Fibroblast of mammary gland (primary cell): ENCODE measurements around the gene CYP2A13.
"Not testable (repeated sequence)": the region's sequence is repeated elsewhere in the genome, so short reads cannot be mapped to it uniquely, and the experiment has no call there.

Source experiments
- DNase-seq: peaks from one replicate; pipeline ENCODE4 v3.0.0-alpha.2; 2010; ENCODE audit warnings: low read depth
- H3K4me3 ChIP-seq: 2 replicates; pipeline ENCODE4 v1.5.1; 2011; ENCODE audit warnings: low read depth, mild to moderate bottlenecking, low read length, moderate library complexity; ENCODE audit not compliant: control insufficient read depth
- TF ChIP-seq, protein P1 (sequence below): conservative IDR thresholded peaks from 2 replicates; pipeline ENCODE4 v1.5.1; 2011; ENCODE audit warnings: low read depth, low read length, inconsistent platforms; ENCODE audit not compliant: control insufficient read depth, insufficient read depth

The CYP2A13 gene

DNA sequence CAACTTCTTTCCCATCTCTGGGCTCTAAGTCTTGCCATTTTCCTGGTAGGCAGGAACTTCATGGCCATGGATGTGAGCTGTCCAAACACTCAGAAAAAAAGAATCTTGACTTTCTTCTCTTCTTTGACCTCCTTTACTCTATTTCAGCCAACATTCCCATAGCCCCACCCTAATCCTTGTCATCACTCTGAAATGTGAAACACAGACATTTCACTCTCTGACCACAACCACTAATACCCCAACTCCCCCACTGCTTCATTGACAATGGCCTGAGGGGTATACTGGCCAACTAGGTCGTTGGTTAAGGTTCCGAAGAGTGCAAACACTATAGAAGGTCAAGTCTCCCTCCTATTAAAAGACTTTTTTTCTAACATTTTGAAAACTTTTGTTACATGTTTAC is 4.7 kb upstream of the CYP2A13 start:
- DNase-seq: no peak
- TF ChIP-seq, protein P1, sequence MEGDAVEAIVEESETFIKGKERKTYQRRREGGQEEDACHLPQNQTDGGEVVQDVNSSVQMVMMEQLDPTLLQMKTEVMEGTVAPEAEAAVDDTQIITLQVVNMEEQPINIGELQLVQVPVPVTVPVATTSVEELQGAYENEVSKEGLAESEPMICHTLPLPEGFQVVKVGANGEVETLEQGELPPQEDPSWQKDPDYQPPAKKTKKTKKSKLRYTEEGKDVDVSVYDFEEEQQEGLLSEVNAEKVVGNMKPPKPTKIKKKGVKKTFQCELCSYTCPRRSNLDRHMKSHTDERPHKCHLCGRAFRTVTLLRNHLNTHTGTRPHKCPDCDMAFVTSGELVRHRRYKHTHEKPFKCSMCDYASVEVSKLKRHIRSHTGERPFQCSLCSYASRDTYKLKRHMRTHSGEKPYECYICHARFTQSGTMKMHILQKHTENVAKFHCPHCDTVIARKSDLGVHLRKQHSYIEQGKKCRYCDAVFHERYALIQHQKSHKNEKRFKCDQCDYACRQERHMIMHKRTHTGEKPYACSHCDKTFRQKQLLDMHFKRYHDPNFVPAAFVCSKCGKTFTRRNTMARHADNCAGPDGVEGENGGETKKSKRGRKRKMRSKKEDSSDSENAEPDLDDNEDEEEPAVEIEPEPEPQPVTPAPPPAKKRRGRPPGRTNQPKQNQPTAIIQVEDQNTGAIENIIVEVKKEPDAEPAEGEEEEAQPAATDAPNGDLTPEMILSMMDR: no peak
- no peak overlapping the region for H3K4me3 ChIP-seq

DNA sequence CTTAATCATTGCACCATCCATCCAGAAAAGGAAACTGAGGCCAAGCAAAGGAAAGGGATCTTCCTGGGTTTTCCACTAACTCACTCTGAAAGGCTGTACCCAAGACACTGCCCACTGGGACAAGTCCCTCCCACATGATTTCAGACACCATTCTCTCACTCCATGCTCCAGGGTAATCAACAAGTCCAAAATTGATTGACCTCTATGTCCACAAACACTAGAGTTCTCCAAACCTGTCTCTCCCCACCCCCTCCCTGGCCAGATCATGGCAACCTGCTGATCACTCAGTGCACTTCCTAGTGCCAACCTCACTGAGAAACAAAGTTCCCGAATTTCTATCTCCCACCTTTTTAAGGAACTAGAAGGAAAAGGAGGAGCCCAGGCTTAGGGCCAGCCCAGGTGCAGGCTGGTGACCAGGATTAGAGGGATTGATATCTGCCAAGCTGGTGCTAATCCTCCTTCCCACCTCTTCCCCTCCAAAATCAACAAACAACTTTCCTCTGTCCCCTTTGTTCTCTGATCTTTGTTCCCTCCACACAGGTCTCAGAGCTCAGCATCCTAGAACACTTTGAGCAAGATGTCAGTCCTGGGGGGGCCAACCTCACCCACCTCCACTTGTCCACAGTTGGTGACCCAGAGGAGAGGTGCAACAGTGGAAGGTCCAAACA is 2.4 kb upstream of the CYP2A13 start:
- TF ChIP-seq, protein P1: no peak
- DNase-seq: no peak
- H3K4me3 ChIP-seq: no peak overlapping the region

DNA sequence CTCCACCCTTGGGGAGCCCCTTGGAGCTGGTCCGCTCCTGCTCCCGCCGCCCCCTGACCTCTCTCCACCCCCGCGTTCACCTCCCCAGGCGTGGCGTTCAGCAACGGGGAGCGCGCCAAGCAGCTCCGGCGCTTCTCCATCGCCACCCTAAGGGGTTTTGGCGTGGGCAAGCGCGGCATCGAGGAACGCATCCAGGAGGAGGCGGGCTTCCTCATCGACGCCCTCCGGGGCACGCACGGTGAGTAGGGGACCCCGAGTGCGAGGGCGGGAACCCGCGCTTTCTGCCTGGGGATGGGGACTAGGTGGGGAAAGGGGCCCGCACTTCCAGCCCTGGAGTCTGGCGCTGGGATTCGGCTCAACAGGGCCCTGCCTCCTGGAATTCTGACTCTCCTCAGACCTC is 1.7 kb downstream of the CYP2A13 start:
- no peak overlapping the region for H3K4me3 ChIP-seq
- DNase-seq: no peak
- TF ChIP-seq, protein P1: no peak

DNA sequence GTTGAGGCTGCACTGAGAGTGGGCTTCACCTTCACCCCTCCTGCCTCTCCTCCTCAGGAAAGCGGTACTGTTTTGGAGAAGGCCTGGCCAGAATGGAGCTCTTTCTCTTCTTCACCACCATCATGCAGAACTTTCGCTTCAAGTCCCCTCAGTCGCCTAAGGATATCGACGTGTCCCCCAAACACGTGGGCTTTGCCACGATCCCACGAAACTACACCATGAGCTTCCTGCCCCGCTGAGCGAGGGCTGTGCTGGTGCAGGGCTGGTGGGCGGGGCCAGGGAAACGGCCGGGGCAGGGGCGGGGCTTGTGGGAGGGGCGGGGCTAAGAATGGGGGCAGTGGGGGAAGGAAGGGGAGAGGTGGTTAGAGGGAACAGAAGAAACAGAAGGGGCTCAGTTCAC is 7.5 kb downstream of the CYP2A13 start:
- TF ChIP-seq, protein P1: no peak
- no peak for DNase-seq
- no peak overlapping the region for H3K4me3 ChIP-seq

DNA sequence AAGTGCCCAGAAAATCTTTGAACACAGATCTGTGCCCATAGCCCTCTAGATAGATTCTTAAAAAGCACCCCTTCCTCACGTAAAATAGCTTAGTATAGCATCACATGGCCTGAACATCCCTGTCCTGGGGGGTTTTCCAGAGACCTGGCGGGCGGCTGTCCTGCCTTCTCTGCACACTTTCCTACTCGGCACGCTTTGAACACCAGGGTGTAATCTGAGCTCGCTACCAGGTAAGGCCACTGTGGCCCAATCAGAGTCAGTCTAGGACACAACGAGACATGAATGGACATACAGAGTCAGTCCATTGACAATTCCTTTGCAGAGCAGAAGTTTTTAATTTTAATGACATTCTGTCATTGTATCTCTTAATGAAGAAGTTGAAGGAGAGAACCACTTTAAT is 8.1 kb downstream of the CYP2A13 start:
- TF ChIP-seq, protein P1: no peak
- DNase-seq: no peak
- H3K4me3 ChIP-seq: no peak overlapping the region

DNA sequence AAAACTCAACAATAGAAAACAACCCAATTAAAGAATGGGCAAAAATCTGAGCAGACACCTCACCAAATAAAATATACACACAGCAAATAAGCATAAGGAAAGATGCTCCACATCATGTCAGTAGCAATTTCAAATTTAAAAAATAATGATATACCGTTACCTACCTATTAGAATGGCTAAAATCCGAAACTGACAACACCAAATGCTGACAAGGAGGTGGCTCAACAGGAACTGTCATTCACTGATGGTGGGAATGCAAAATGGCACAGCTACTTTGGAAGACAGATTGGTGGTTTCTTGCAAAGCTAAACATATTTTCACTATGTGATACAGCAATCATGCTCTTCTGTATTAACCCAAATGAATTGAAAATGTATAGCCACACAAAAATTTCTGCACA is 9.1 kb downstream of the CYP2A13 start:
- TF ChIP-seq, protein P1: no peak
- no peak overlapping the region for H3K4me3 ChIP-seq
- no peak for DNase-seq

DNA sequence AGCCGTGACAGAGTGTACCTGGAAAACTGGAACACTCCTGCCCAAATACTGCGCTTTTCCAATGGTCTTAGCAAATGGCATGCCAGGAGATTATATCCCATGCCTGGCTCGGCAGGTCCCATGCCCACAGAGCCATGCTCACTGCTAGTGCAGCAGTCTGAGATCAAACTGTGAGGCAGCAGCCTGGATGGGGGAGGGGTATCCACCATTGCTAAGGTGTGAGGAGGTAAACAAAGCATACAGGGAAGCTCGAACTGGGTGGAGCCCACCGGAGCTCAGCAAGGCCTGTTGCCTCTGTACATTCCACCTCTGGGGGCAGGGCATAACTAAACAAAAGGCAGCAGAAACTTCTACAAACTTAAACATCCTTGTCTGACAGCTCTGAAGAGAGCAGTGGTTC is 10.5 kb downstream of the CYP2A13 start:
- TF ChIP-seq, protein P1: no peak
- no peak for DNase-seq
- no peak overlapping the region for H3K4me3 ChIP-seq

DNA sequence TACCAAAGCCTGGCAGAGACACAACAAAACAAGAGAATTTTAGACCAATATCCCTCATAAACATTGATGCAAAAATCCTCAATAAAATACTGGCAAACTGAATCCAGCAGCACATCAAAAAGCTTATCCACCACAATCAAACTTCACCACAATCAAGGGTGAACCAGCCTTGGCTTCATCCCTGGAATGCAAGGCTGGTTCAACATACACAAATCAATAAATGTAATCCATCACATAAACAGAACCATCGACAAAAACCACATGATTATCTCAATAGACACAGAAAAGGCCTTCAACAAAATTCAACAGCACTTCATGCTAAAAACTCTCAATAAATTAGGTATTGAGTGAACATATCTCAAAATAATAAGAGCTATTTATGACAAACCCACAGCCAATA is 14.0 kb downstream of the CYP2A13 start:
- DNase-seq, H3K4me3 ChIP-seq: not testable (repeated sequence)
